AG09319 (cell line): ENCODE results near the gene VPS13D.

Source experiments
- DNase-seq: peaks from one replicate; pipeline ENCODE4 v3.0.0-alpha.2; 2010; ENCODE audit warnings: low read depth; ENCODE audit errors: extremely low read depth
- CTCF ChIP-seq: IDR thresholded peaks from 2 replicates; pipeline ENCODE4 v1.5.1; 2011; ENCODE audit warnings: low read depth, mild to moderate bottlenecking, inconsistent platforms, low read length, moderate library complexity

The VPS13D gene

GRCh38 chr1:12344596-12345349, 114.9 kb downstream of the VPS13D start:
- DNase-seq = no peak
- no peak for TF ChIP-seq CTCF

GRCh38 chr1:12345350-12346217, 115.8 kb downstream of the VPS13D start:
- TF ChIP-seq CTCF = no peak

GRCh38 chr1:12346483-12347151, 116.8 kb downstream of the VPS13D start:
- no peak for TF ChIP-seq CTCF

More at GRCh38 chr1:12345350-12346217, 115.8 kb downstream of the VPS13D start:
- no peak for DNase-seq

GRCh38 chr1:12348113-12348512, 118.3 kb downstream of the VPS13D start:
- no peak for DNase-seq
- no peak for TF ChIP-seq CTCF

More at GRCh38 chr1:12346483-12347151, 116.8 kb downstream of the VPS13D start:
- DNase-seq = no peak

- TF ChIP-seq CTCF = no peak
- DNase-seq = no peak
These were observed 124.2 kb downstream of the VPS13D start for GRCh38 chr1:12353981-12354380.

GRCh38 chr1:12356004-12356890, 126.4 kb downstream of the VPS13D start:
- TF ChIP-seq CTCF = no peak
- DNase-seq = no peak
